HEK293T (cell line): ENCODE data around the gene BAMBI.
A peak's percentile ranks its signal among the peaks of the same experiment; 100 is the strongest.

ENCODE experiments used
- CTCF ChIA-PET: fragments of 350-600 bp; formaldehyde crosslinking; extraction: SDS; loops from one replicate; lab custom pipeline; 2021; ENCODE audit warnings: antibody characterized with exemption, inconsistent platforms; lab: Yijun Ruan, JAX
- POLR2A ChIA-PET: fragments of 350-600 bp; formaldehyde crosslinking; extraction: SDS; loops from one replicate; lab custom pipeline; 2020; ENCODE audit warnings: antibody characterized with exemption, inconsistent platforms; lab: Yijun Ruan, JAX
- DNase-seq: peaks from one replicate; pipeline ENCODE4 v3.0.0; 2012; ENCODE audit warnings: mixed read lengths; ENCODE audit errors: extremely low spot score
- ARNT ChIP-seq: fragments of 450-650 bp; IDR thresholded peaks from 2 replicates; pipeline ENCODE4 v1.6.1; 2017; ENCODE audit warnings: mild to moderate bottlenecking
- BHLHE40 ChIP-seq: fragments of 450-650 bp; IDR thresholded peaks from 2 replicates; pipeline ENCODE4 v1.6.1; 2016; ENCODE audit warnings: mild to moderate bottlenecking, moderate library complexity, borderline replicate concordance
- CTBP1 ChIP-seq: fragments of 450-650 bp; IDR thresholded peaks from 2 replicates; pipeline ENCODE4 v1.6.1; 2016; ENCODE audit warnings: borderline replicate concordance
- ELF4 ChIP-seq: fragments of 450-650 bp; IDR thresholded peaks from 2 replicates; pipeline ENCODE4 v1.6.1; 2017; ENCODE audit warnings: antibody characterized with exemption
- FOXA1 ChIP-seq: fragments of 450-650 bp; IDR thresholded peaks from 2 replicates; pipeline ENCODE4 v1.6.1; 2016; ENCODE audit warnings: mild to moderate bottlenecking
- FOXK2 ChIP-seq: fragments of 450-650 bp; IDR thresholded peaks from 2 replicates; pipeline ENCODE4 v1.6.1; 2016; ENCODE audit warnings: mild to moderate bottlenecking
- FOXM1 ChIP-seq: fragments of 450-650 bp; IDR thresholded peaks from 2 replicates; pipeline ENCODE4 v1.6.1; 2017; ENCODE audit warnings: mild to moderate bottlenecking, borderline replicate concordance
- HDGF ChIP-seq: fragments of 450-650 bp; IDR thresholded peaks from 2 replicates; pipeline ENCODE4 v1.6.1; 2017; ENCODE audit warnings: antibody characterized with exemption, borderline replicate concordance
- L3MBTL2 ChIP-seq: fragments of 450-650 bp; conservative IDR thresholded peaks from 2 replicates; pipeline ENCODE4 v1.6.1; 2016; ENCODE audit warnings: mild to moderate bottlenecking
- LEF1 ChIP-seq: fragments of 450-650 bp; IDR thresholded peaks from 2 replicates; pipeline ENCODE4 v1.6.1; 2017; ENCODE audit warnings: mild to moderate bottlenecking, borderline replicate concordance
- NFRKB ChIP-seq: fragments of 450-650 bp; IDR thresholded peaks from 2 replicates; pipeline ENCODE4 v1.6.1; 2016; ENCODE audit warnings: mild to moderate bottlenecking, moderate library complexity
- PKNOX1 ChIP-seq: fragments of 450-650 bp; IDR thresholded peaks from 2 replicates; pipeline ENCODE4 v1.6.1; 2016
- SP1 ChIP-seq: fragments of 450-650 bp; IDR thresholded peaks from 2 replicates; pipeline ENCODE4 v1.6.1; 2017
- SUZ12 ChIP-seq: fragments of 450-650 bp; IDR thresholded peaks from 2 replicates; pipeline ENCODE4 v1.6.1; 2016; ENCODE audit warnings: mild to moderate bottlenecking
- TARDBP ChIP-seq: fragments of 450-650 bp; IDR thresholded peaks from 2 replicates; pipeline ENCODE4 v1.6.1; 2016
- ZNF384 ChIP-seq: fragments of 450-650 bp; IDR thresholded peaks from 2 replicates; pipeline ENCODE4 v1.6.1; 2016

Gene BAMBI

DNA sequence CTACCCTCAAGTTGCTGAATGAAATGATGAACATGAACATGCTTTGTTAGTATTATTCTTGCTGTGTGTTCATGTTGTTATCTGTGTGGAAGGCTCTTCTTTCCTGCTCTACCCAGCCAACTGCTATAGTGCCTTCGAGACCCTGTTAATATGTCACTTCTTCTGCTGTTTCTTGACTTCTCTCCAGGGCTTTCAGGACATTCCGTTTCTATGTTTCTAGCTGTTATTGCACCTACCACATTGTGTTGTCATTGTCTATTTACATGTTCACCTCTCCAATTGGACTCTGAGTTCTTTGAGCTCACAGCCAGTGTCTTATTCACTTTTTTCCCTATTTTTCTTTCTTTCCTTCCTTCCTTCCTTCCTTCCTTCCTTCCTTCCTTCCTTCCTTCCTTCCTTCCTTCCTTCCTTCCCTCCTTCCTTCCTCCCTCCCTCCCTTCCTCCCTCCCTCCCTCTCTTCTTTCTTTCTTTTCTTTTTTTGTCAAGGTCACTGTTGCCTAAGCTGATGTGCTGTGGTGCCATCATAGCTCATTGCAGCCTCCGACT lies 40.4 kb downstream of the BAMBI start:
- POLR2A ChIA-PET: interaction anchor here (1.5 kb wide), 1 partner anchor 49 kb away, joined by 4 read pairs; no protein-coding TSS in a partner anchor
- DNase-seq: no peak
- CTCF ChIA-PET: interaction anchor here (0.7 kb wide), 1 partner anchor 134 kb away, joined by 3 read pairs; no protein-coding TSS in a partner anchor

GRCh38 chr10:28719789-28720436 lies 42.6 kb downstream of the BAMBI start:
- CTCF ChIA-PET: interaction anchor here (0.6 kb wide), 1 partner anchor 39 kb away, joined by 4 read pairs; no protein-coding TSS in a partner anchor
- no peak for DNase-seq
- POLR2A ChIA-PET: no interaction called here
- TF ChIP-seq FOXK2 (no peak), L3MBTL2 (no peak), NFRKB (no peak), FOXM1 (no peak), ELF4 (no peak), FOXA1 (no peak), SUZ12 (no peak), LEF1 (no peak), SP1 (no peak), CTBP1 (no peak), TARDBP (no peak), ARNT (no peak), BHLHE40 (no peak), HDGF (no peak), PKNOX1 (no peak), ZNF384 (no peak)

More for the DNA sequence above, 40.4 kb downstream of the BAMBI start:
- TF ChIP-seq FOXK2: no peak
- TF ChIP-seq PKNOX1: no peak
- no peak for TF ChIP-seq ARNT
- no peak for TF ChIP-seq NFRKB
- no peak for TF ChIP-seq HDGF
- no peak for TF ChIP-seq CTBP1

DNA sequence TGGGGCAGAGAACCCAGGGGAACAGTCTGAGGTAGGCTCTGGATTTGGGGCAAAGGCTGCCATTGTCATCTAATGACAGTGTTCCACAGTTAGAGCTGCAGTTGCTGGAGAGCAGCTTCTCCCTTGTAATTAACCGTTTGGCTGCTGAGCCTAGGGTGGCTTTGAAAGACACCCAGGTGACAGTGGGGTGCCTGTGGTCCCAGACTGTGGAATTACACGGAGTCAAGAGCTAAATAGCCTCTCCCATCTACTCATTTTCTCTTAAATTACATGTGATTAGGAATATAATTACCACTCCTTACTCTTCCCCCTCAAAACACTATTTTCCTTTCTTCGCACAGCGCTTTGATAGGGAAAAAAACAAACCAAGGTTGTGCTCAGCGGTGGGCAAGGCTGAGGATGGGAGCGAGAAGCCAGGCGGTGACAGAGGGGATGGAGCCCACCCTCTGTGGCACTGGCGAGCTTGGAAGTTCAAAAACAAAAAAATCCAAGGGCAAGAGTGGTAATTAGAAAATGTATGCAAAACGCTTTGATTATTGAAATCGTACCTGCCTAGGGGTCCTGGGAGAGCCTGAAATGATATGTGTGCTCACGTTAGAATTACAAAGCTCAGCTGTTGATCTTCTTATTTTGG lies 44.1 kb downstream of the BAMBI start:
- ChIA-PET CTCF (interaction anchor here (1.5 kb wide), 1 partner anchor 217 kb away, joined by 6 read pairs; no protein-coding TSS in a partner anchor), POLR2A (interaction anchor here (0.6 to 1.9 kb wide), 5 partner anchors 40 to 97 kb away, joined by 3 to 8 read pairs (median 4); partner anchors contain the start of gene BAMBI)
- no peak for TF ChIP-seq SUZ12
- TF ChIP-seq LEF1: no peak
- TF ChIP-seq TARDBP: no peak
- no peak for TF ChIP-seq FOXK2
- TF ChIP-seq NFRKB: no peak
- TF ChIP-seq CTBP1: no peak
- TF ChIP-seq FOXA1: no peak
- no peak for TF ChIP-seq BHLHE40
- TF ChIP-seq HDGF: no peak
- TF ChIP-seq ARNT: no peak
- no peak for TF ChIP-seq PKNOX1
- no peak for TF ChIP-seq ZNF384
- no peak for TF ChIP-seq FOXM1
- TF ChIP-seq ELF4: no peak
- TF ChIP-seq SP1: no peak
- no peak for TF ChIP-seq L3MBTL2
- no peak for DNase-seq

- ChIA-PET CTCF (interaction anchor here (1.5 kb wide), 1 partner anchor 216 kb away, joined by 6 read pairs; no protein-coding TSS in a partner anchor), POLR2A (interaction anchor here (0.6 to 1.9 kb wide), 5 partner anchors 40 to 96 kb away, joined by 3 to 8 read pairs (median 4); partner anchors contain the start of gene BAMBI)
- TF ChIP-seq NFRKB: no peak
- no peak for TF ChIP-seq FOXA1
- no peak for TF ChIP-seq TARDBP
- TF ChIP-seq L3MBTL2: peak; percentile 73
- peak; percentile 35 for DNase-seq
Observed at GRCh38 chr10:28722065-28722803, 44.9 kb downstream of the BAMBI start.

DNA sequence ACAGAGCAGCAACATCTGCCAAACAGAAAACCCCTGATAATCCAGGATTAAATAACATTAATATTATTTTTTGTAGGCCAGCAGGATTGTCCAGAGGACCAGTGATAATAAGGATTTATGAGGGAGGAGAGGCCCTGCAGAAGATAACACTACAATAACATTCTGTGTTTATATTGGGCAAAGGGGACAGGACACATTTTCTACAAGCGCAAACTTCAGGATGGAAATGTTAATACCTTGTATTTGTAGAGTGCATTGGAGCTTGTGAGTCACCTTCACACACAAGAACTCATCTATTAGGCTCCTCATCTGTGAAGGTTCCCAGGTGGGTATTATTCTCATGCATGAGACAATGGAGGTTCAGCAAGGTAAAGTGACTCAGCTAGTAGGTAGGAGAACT lies 51.0 kb downstream of the BAMBI start:
- POLR2A ChIA-PET: no interaction called here
- no peak for TF ChIP-seq BHLHE40
- no peak for TF ChIP-seq SP1
- TF ChIP-seq NFRKB: no peak
- TF ChIP-seq ZNF384: no peak
- no peak for TF ChIP-seq HDGF
- no peak for TF ChIP-seq ARNT
- DNase-seq: no peak
- CTCF ChIA-PET: no interaction called here
